ENCODE results near the gene CAMSAP1. TPM values are rescaled to one million over a fixed set of nuclear protein-coding genes. Genes with fewer than 3 reads are reported as not detected.

CAMSAP1 gene
- total and polyA plus RNA-seq, 9 of the 15 experiments (the other 6 are each of a cell fraction or from before 2014, with no cell fraction given) = 1.5 to 28.8 (median 14.3) TPM

DNA sequence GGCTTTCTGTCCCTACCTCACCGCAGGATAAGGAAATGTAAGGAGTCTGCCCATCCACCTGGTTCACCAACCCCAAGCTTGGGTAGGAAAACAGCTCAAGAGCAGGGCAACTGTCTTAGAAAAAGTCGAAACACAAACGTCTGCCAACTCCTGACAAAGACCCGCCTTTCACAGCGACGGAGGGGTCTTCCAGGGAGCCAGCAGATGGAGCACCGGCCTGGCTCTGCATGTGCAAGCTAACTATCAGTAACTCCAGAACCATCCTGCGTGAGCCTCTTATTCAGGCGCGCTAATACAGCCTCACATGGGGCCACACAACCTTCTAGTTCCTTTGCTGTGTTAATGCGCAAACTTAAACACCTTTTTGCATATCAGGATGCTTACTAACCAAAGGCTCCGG lies 26.9 kb downstream of the CAMSAP1 start:
- no peak for FAIRE-seq
- BruUV-seq (replicated peaks) = no TSS peak
- in situ Hi-C loops (cut with MboI) = no loop called here
- Histone ChIP-seq H3K9me1 (ENCODE audit: control insufficient read depth, insufficient read depth, low read length) (peaks cover 11% of the 10 kb centered on the region), H3K9me3 (replicated peaks; ENCODE audit: control insufficient read depth, insufficient read depth, low read depth, low read length) (no peaks in the 10 kb centered on the region), H3K4me1 (replicated peaks in 1 of 2; ENCODE audit: control insufficient read depth in 2 of 2, insufficient read depth in 2 of 2, low read length in 2 of 2) (peaks cover 23 to 25% of the 10 kb centered on the region in 2 experiments), H3K27me3 (ENCODE audit: control insufficient read depth in 2 of 2, insufficient read depth in 2 of 2, low read length in 2 of 2) (no peaks in the 10 kb centered on the region), H3K4me3 (no peak overlapping the region), H3K27ac (ENCODE audit: extremely low read depth, low read depth, low read length) (no peak overlapping the region), H3K79me2 (ENCODE audit: control insufficient read depth, insufficient read depth, low read length) (peaks cover 87% of the 10 kb centered on the region), H3K4me2 (ENCODE audit: insufficient read depth, low read length) (no peak overlapping the region), H4K20me1 (replicated peaks; ENCODE audit: control insufficient read depth, insufficient read depth, low read length) (peaks cover 43% of the 10 kb centered on the region), H2AFZ (ENCODE audit: low read depth, low read length) (no peak overlapping the region), H3K36me3 (ENCODE audit: control insufficient read depth, insufficient read depth, low read length) (peaks cover 44% of the 10 kb centered on the region; the same call in 2 of the 3 replicates), H3K9ac (ENCODE audit: insufficient read depth in 1 of 2, low read depth in 2 of 2, low read length in 2 of 2) (no peak overlapping the region)
- intact Hi-C loops (cut with micrococcal nuclease) = no loop called here
- DNase-seq (ENCODE audit: extremely low read depth in 1 of 4, low spot score in 3 of 4) = no peak
- ChIA-PET CTCF (ENCODE audit: low intra/inter-chr PET ratio) (interaction anchor here (0.6 kb wide), 1 partner anchor 360 kb away, joined by 6 read pairs; no protein-coding TSS in a partner anchor), POLR2A (interaction anchor here (0.6 to 1.1 kb wide), 2 partner anchors 10 to 11 kb away, joined by 3 read pairs; no protein-coding TSS in a partner anchor)
- 0 out of 3 replicates have a peak, but pooled peaks have one; percentile 34 for ATAC-seq
- WGBS (ENCODE audit: insufficient coverage, low coverage, missing lambda C conversion rate) = 80% methylated on average over 12 of the region's 12 CpGs
- TF ChIP-seq, protein P1, sequence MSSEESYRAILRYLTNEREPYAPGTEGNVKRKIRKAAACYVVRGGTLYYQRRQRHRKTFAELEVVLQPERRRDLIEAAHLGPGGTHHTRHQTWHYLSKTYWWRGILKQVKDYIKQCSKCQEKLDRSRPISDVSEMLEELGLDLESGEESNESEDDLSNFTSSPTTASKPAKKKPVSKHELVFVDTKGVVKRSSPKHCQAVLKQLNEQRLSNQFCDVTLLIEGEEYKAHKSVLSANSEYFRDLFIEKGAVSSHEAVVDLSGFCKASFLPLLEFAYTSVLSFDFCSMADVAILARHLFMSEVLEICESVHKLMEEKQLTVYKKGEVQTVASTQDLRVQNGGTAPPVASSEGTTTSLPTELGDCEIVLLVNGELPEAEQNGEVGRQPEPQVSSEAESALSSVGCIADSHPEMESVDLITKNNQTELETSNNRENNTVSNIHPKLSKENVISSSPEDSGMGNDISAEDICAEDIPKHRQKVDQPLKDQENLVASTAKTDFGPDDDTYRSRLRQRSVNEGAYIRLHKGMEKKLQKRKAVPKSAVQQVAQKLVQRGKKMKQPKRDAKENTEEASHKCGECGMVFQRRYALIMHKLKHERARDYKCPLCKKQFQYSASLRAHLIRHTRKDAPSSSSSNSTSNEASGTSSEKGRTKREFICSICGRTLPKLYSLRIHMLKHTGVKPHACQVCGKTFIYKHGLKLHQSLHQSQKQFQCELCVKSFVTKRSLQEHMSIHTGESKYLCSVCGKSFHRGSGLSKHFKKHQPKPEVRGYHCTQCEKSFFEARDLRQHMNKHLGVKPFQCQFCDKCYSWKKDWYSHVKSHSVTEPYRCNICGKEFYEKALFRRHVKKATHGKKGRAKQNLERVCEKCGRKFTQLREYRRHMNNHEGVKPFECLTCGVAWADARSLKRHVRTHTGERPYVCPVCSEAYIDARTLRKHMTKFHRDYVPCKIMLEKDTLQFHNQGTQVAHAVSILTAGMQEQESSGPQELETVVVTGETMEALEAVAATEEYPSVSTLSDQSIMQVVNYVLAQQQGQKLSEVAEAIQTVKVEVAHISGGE (CRISPR knock-in tag; IDR thresholded peaks at IDR 0.05) = no peak
- TF ChIP-seq KLF10 (CRISPR knock-in tag; IDR thresholded peaks at IDR 0.05) = no peak
- TF ChIP-seq, protein P2, sequence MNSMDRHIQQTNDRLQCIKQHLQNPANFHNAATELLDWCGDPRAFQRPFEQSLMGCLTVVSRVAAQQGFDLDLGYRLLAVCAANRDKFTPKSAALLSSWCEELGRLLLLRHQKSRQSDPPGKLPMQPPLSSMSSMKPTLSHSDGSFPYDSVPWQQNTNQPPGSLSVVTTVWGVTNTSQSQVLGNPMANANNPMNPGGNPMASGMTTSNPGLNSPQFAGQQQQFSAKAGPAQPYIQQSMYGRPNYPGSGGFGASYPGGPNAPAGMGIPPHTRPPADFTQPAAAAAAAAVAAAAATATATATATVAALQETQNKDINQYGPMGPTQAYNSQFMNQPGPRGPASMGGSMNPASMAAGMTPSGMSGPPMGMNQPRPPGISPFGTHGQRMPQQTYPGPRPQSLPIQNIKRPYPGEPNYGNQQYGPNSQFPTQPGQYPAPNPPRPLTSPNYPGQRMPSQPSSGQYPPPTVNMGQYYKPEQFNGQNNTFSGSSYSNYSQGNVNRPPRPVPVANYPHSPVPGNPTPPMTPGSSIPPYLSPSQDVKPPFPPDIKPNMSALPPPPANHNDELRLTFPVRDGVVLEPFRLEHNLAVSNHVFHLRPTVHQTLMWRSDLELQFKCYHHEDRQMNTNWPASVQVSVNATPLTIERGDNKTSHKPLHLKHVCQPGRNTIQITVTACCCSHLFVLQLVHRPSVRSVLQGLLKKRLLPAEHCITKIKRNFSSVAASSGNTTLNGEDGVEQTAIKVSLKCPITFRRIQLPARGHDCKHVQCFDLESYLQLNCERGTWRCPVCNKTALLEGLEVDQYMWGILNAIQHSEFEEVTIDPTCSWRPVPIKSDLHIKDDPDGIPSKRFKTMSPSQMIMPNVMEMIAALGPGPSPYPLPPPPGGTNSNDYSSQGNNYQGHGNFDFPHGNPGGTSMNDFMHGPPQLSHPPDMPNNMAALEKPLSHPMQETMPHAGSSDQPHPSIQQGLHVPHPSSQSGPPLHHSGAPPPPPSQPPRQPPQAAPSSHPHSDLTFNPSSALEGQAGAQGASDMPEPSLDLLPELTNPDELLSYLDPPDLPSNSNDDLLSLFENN (IDR thresholded peaks at IDR 0.05; ENCODE audit: low read depth in 2 of 2, low read length in 2 of 2) = no peak
- no peak for TF ChIP-seq EP300 (IDR thresholded peaks at IDR 0.05; ENCODE audit: low read length)
- TF ChIP-seq TRIM28 (IDR thresholded peaks at IDR 0.05) = no peak
- no peak for TF ChIP-seq YBX1 (IDR thresholded peaks at IDR 0.05)
- no peak for TF ChIP-seq ZNF175 (CRISPR knock-in tag; IDR thresholded peaks at IDR 0.05; ENCODE audit: low read depth)
- no peak for TF ChIP-seq POLR3A (IDR thresholded peaks at IDR 0.05; ENCODE audit: borderline replicate concordance, extremely low read depth, insufficient read depth, insufficient read length)
- TF ChIP-seq ZNF695 (CRISPR knock-in tag; IDR thresholded peaks at IDR 0.05) = no peak
- TF ChIP-seq, protein P3, sequence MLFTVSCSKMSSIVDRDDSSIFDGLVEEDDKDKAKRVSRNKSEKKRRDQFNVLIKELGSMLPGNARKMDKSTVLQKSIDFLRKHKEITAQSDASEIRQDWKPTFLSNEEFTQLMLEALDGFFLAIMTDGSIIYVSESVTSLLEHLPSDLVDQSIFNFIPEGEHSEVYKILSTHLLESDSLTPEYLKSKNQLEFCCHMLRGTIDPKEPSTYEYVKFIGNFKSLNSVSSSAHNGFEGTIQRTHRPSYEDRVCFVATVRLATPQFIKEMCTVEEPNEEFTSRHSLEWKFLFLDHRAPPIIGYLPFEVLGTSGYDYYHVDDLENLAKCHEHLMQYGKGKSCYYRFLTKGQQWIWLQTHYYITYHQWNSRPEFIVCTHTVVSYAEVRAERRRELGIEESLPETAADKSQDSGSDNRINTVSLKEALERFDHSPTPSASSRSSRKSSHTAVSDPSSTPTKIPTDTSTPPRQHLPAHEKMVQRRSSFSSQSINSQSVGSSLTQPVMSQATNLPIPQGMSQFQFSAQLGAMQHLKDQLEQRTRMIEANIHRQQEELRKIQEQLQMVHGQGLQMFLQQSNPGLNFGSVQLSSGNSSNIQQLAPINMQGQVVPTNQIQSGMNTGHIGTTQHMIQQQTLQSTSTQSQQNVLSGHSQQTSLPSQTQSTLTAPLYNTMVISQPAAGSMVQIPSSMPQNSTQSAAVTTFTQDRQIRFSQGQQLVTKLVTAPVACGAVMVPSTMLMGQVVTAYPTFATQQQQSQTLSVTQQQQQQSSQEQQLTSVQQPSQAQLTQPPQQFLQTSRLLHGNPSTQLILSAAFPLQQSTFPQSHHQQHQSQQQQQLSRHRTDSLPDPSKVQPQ (CRISPR knock-in tag; IDR thresholded peaks at IDR 0.05; ENCODE audit: borderline replicate concordance) = no peak
- TF ChIP-seq LCOR (CRISPR knock-in tag; IDR thresholded peaks at IDR 0.05) = no peak
- no peak for TF ChIP-seq BACH1 (tag; IDR thresholded peaks at IDR 0.05)
- no peak for TF ChIP-seq ZNF23 (CRISPR knock-in tag; IDR thresholded peaks at IDR 0.05)
